ENCODE measurements around the gene CDHR3. TPM values are rescaled to one million over a fixed set of nuclear protein-coding genes. Genes with fewer than 3 reads are reported as not detected.

CDHR3 gene
- total and polyA plus RNA-seq, 9 of the 15 experiments (the other 6 are each of a cell fraction or from before 2014, with no cell fraction given): 0.03 to 0.66 (median 0.24) TPM; not detected in 1

- TF ChIP-seq, protein P1, sequence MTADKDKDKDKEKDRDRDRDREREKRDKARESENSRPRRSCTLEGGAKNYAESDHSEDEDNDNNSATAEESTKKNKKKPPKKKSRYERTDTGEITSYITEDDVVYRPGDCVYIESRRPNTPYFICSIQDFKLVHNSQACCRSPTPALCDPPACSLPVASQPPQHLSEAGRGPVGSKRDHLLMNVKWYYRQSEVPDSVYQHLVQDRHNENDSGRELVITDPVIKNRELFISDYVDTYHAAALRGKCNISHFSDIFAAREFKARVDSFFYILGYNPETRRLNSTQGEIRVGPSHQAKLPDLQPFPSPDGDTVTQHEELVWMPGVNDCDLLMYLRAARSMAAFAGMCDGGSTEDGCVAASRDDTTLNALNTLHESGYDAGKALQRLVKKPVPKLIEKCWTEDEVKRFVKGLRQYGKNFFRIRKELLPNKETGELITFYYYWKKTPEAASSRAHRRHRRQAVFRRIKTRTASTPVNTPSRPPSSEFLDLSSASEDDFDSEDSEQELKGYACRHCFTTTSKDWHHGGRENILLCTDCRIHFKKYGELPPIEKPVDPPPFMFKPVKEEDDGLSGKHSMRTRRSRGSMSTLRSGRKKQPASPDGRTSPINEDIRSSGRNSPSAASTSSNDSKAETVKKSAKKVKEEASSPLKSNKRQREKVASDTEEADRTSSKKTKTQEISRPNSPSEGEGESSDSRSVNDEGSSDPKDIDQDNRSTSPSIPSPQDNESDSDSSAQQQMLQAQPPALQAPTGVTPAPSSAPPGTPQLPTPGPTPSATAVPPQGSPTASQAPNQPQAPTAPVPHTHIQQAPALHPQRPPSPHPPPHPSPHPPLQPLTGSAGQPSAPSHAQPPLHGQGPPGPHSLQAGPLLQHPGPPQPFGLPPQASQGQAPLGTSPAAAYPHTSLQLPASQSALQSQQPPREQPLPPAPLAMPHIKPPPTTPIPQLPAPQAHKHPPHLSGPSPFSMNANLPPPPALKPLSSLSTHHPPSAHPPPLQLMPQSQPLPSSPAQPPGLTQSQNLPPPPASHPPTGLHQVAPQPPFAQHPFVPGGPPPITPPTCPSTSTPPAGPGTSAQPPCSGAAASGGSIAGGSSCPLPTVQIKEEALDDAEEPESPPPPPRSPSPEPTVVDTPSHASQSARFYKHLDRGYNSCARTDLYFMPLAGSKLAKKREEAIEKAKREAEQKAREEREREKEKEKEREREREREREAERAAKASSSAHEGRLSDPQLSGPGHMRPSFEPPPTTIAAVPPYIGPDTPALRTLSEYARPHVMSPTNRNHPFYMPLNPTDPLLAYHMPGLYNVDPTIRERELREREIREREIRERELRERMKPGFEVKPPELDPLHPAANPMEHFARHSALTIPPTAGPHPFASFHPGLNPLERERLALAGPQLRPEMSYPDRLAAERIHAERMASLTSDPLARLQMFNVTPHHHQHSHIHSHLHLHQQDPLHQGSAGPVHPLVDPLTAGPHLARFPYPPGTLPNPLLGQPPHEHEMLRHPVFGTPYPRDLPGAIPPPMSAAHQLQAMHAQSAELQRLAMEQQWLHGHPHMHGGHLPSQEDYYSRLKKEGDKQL (CRISPR knock-in tag; IDR thresholded peaks at IDR 0.05; ENCODE audit: borderline replicate concordance): no peak
- no peak for TF ChIP-seq SMAD4 (CRISPR knock-in tag; conservative IDR thresholded peaks at IDR 0.05)
- TF ChIP-seq VEZF1 (CRISPR knock-in tag; IDR thresholded peaks at IDR 0.05): no peak
- TF ChIP-seq, protein P2, sequence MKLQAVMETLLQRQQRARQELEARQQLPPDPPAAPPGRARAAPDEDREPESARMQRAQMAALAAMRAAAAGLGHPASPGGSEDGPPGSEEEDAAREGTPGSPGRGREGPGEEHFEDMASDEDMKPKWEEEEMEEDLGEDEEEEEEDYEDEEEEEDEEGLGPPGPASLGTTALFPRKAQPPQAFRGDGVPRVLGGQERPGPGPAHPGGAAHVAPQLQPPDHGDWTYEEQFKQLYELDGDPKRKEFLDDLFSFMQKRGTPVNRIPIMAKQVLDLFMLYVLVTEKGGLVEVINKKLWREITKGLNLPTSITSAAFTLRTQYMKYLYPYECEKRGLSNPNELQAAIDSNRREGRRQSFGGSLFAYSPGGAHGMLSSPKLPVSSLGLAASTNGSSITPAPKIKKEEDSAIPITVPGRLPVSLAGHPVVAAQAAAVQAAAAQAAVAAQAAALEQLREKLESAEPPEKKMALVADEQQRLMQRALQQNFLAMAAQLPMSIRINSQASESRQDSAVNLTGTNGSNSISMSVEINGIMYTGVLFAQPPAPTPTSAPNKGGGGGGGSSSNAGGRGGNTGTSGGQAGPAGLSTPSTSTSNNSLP (IDR thresholded peaks at IDR 0.05; ENCODE audit: borderline replicate concordance, low read depth, low read length): no peak
- TF ChIP-seq USF2 (CRISPR knock-in tag; IDR thresholded peaks at IDR 0.05): no peak
- no peak for TF ChIP-seq TOE1 (IDR thresholded peaks at IDR 0.05; ENCODE audit: borderline replicate concordance)
- no peak for TF ChIP-seq TOE1 (CRISPR knock-in tag; IDR thresholded peaks at IDR 0.05; ENCODE audit: borderline replicate concordance, low read depth)
- TF ChIP-seq MCM7 (IDR thresholded peaks at IDR 0.05): no peak
- TF ChIP-seq NR3C1 (CRISPR knock-in tag; IDR thresholded peaks at IDR 0.05): no peak
- no peak for TF ChIP-seq ZNF24 (IDR thresholded peaks at IDR 0.05)
- TF ChIP-seq, protein P3, sequence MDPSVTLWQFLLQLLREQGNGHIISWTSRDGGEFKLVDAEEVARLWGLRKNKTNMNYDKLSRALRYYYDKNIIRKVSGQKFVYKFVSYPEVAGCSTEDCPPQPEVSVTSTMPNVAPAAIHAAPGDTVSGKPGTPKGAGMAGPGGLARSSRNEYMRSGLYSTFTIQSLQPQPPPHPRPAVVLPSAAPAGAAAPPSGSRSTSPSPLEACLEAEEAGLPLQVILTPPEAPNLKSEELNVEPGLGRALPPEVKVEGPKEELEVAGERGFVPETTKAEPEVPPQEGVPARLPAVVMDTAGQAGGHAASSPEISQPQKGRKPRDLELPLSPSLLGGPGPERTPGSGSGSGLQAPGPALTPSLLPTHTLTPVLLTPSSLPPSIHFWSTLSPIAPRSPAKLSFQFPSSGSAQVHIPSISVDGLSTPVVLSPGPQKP (CRISPR knock-in tag; IDR thresholded peaks at IDR 0.05): no peak
- TF ChIP-seq, protein P4, sequence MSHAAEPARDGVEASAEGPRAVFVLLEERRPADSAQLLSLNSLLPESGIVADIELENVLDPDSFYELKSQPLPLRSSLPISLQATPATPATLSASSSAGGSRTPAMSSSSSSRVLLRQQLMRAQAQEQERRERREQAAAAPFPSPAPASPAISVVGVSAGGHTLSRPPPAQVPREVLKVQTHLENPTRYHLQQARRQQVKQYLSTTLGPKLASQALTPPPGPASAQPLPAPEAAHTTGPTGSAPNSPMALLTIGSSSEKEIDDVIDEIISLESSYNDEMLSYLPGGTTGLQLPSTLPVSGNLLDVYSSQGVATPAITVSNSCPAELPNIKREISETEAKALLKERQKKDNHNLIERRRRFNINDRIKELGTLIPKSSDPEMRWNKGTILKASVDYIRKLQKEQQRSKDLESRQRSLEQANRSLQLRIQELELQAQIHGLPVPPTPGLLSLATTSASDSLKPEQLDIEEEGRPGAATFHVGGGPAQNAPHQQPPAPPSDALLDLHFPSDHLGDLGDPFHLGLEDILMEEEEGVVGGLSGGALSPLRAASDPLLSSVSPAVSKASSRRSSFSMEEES (CRISPR knock-in tag; IDR thresholded peaks at IDR 0.05): no peak
- no peak for TF ChIP-seq FOXK2 (conservative IDR thresholded peaks at IDR 0.05 in 1 of 2, IDR thresholded peaks at IDR 0.05 in 1 of 2; ENCODE audit: low read depth in 2 of 2)
- no peak for TF ChIP-seq ZNF707 (CRISPR knock-in tag; conservative IDR thresholded peaks at IDR 0.05)
- TF ChIP-seq ESRRA (IDR thresholded peaks at IDR 0.05; ENCODE audit: borderline replicate concordance, low read depth): no peak
Measured at GRCh38 chr7:105985229-105985628, 22.2 kb downstream of the CDHR3 start (continued).

Measured in K562 (cell line).